ENCODE data around the gene NOD2. TPM values are rescaled to one million over a fixed set of nuclear protein-coding genes. Genes with fewer than 3 reads are reported as not detected.

The NOD2 gene
- total RNA-seq, 1 donor from 2014 or later: 2.9 TPM

DNA sequence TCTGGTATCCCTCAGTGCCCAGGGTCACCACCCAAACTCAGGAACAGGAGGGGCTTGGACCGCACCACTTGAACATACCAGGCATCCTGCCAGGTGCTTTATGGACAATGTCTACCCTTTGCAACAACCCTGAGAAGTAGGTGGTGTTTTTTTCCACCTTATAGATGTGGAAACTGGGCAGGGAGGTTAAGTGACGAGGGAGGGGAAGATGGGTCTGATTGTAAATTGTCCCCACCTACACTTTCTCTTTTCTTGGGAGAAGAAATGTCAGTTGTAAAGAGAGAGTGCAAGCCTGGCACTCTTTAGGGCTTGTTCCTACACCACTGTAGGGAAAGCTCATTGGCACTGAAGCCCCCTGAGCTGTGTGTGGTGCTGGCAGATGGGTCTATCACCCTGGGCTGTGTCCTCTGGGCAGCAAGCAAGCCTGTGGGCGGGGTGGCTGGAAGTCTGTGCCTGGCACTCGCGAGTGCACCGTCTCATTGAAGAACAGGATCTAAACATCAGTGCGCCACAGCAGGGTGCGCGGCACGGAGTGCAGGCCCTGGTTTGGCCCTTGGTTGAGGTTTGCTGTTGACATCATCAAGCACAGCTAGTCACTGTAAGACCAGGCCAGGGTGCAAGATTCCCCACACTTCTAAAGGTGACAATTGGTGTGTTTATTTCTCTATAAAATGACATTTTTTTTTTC, 15.1 kb downstream of the NOD2 start:
- TF ChIP-seq, protein P1, sequence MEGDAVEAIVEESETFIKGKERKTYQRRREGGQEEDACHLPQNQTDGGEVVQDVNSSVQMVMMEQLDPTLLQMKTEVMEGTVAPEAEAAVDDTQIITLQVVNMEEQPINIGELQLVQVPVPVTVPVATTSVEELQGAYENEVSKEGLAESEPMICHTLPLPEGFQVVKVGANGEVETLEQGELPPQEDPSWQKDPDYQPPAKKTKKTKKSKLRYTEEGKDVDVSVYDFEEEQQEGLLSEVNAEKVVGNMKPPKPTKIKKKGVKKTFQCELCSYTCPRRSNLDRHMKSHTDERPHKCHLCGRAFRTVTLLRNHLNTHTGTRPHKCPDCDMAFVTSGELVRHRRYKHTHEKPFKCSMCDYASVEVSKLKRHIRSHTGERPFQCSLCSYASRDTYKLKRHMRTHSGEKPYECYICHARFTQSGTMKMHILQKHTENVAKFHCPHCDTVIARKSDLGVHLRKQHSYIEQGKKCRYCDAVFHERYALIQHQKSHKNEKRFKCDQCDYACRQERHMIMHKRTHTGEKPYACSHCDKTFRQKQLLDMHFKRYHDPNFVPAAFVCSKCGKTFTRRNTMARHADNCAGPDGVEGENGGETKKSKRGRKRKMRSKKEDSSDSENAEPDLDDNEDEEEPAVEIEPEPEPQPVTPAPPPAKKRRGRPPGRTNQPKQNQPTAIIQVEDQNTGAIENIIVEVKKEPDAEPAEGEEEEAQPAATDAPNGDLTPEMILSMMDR (IDR thresholded peaks at IDR 0.05): no peak
- H3K36me3 Mint-ChIP-seq (ENCODE audit: low read depth): peaks cover 11% of the 10 kb centered on the region
- ChIA-PET CTCF (interaction anchor here (0.6 kb wide), 1 partner anchor 28 kb away, joined by 3 read pairs; the partner anchor contains the start of gene SNX20), POLR2A (interaction anchor here (1.2 kb wide), 1 partner anchor 33 kb away, joined by 3 read pairs; no protein-coding TSS in a partner anchor)
- H3K27ac Mint-ChIP-seq: no peak overlapping the region
- no peaks in the 10 kb centered on the region for H3K27me3 Mint-ChIP-seq
- peaks cover 20% of the 10 kb centered on the region for H3K9me3 Mint-ChIP-seq
- peaks cover 23% of the 10 kb centered on the region for H3K4me1 Mint-ChIP-seq
- intact Hi-C loops (cut with micrococcal nuclease): no loop called here
- H3K4me3 Mint-ChIP-seq: no peak overlapping the region
- ATAC-seq (ENCODE audit: low read depth): no peak
- no peak for DNase-seq

DNA sequence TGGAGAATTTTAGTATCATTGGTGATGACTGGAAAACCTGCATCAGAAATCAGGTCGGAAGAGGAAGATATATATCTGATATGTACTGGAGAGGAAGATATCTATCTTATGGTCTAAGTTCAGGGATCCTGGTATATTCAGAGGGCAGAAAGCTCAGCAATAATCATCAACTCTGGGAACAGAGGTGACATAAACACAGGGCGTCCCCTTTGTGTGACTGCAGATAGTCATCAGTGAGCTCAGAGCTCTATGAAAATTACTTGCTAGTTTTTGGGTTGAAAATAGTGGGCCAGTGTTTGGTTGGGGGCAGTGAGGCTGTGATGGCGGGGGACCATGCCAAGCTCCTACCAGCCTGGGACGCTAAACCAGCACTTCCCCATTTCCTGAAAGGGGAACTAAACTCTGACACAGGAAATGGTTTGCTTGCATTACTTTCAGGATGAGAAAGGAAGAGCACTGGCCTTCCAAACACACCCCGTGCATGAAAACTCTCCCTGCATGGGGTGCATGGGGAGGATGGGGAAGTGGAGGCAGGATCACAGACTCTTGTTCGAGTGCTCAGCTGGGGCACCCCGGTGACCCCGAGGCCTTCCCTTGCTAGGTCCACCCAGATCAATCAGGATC, 15.8 kb downstream of the NOD2 start:
- DNase-seq (no peak), ATAC-seq (ENCODE audit: low read depth) (peak; percentile 79)
- POLR2A ChIA-PET: interaction anchor here (1.2 kb wide), 1 partner anchor 32 kb away, joined by 3 read pairs; no protein-coding TSS in a partner anchor
- Mint-ChIP-seq H3K36me3 (ENCODE audit: low read depth) (peaks cover 8% of the 10 kb centered on the region), H3K9me3 (peaks cover 15% of the 10 kb centered on the region), H3K4me3 (peak overlapping the region; percentile 9), H3K27me3 (no peaks in the 10 kb centered on the region), H3K27ac (peak overlapping the region; percentile 10), H3K4me1 (peaks cover 23% of the 10 kb centered on the region)
- intact Hi-C loops (cut with micrococcal nuclease): no loop called here
- CTCF ChIA-PET: no interaction called here
- TF ChIP-seq, protein P1 (IDR thresholded peaks at IDR 0.05): no peak

DNA sequence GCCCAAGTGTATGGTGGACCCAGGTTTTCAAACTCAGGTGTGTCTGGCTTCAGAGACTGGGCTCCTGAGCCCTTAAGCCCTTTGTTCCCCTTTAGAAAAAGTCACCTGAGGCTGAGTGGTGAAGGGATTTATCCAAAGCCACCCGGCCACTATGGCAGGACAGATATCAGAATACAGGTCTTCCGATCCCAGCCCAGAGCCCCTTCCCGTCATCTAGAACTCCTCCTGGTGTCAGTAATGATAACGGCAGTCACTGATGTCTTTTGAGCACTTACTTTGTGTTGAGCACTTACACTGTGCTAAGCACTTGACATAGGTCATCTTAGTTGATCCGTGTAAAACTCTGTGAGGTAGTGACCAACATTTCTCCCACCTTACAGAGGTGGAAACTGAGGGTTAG, 16.6 kb downstream of the NOD2 start:
- DNase-seq (no peak), ATAC-seq (ENCODE audit: low read depth) (no peak)
- Mint-ChIP-seq H3K4me3 (no peak overlapping the region), H3K4me1 (peaks cover 23% of the 10 kb centered on the region), H3K36me3 (ENCODE audit: low read depth) (peaks cover 4% of the 10 kb centered on the region), H3K27ac (peak overlapping the region; percentile 25), H3K9me3 (peaks cover 10% of the 10 kb centered on the region), H3K27me3 (no peaks in the 10 kb centered on the region)
- intact Hi-C loops (cut with micrococcal nuclease): no loop called here
- ChIA-PET POLR2A (no interaction called here), CTCF (no interaction called here)
- TF ChIP-seq, protein P1 (IDR thresholded peaks at IDR 0.05): no peak

DNA sequence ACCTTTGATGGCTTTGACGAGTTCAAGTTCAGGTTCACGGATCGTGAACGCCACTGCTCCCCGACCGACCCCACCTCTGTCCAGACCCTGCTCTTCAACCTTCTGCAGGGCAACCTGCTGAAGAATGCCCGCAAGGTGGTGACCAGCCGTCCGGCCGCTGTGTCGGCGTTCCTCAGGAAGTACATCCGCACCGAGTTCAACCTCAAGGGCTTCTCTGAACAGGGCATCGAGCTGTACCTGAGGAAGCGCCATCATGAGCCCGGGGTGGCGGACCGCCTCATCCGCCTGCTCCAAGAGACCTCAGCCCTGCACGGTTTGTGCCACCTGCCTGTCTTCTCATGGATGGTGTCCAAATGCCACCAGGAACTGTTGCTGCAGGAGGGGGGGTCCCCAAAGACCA, 17.6 kb downstream of the NOD2 start:
- peaks cover 2% of the 10 kb centered on the region for H3K9me3 Mint-ChIP-seq
- H3K27ac Mint-ChIP-seq: no peak overlapping the region
- CTCF ChIA-PET: no interaction called here
- H3K4me1 Mint-ChIP-seq: peaks cover 23% of the 10 kb centered on the region
- POLR2A ChIA-PET: interaction anchor here (1.3 kb wide), 1 partner anchor 27 kb away, joined by 4 read pairs; no protein-coding TSS in a partner anchor
- ATAC-seq (ENCODE audit: low read depth) (no peak), DNase-seq (no peak)
- TF ChIP-seq, protein P1 (IDR thresholded peaks at IDR 0.05): no peak
- intact Hi-C loops (cut with micrococcal nuclease): no loop called here
- no peaks in the 10 kb centered on the region for H3K27me3 Mint-ChIP-seq
- no peaks in the 10 kb centered on the region for H3K36me3 Mint-ChIP-seq (ENCODE audit: low read depth)
- H3K4me3 Mint-ChIP-seq: no peak overlapping the region

DNA sequence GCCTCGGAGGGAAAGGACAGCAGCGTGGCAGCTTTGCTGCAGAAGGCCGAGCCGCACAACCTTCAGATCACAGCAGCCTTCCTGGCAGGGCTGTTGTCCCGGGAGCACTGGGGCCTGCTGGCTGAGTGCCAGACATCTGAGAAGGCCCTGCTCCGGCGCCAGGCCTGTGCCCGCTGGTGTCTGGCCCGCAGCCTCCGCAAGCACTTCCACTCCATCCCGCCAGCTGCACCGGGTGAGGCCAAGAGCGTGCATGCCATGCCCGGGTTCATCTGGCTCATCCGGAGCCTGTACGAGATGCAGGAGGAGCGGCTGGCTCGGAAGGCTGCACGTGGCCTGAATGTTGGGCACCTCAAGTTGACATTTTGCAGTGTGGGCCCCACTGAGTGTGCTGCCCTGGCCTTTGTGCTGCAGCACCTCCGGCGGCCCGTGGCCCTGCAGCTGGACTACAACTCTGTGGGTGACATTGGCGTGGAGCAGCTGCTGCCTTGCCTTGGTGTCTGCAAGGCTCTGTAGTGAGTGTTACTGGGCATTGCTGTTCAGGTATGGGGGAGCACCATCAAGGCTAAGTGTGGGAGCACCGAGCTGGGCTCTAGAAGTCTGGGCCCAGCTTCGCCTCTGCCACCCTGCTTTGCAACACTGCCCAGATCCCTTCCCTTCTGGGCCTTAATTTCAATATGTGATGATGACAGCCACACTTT, 18.6 kb downstream of the NOD2 start:
- CTCF ChIA-PET: no interaction called here
- H3K27ac Mint-ChIP-seq: no peak overlapping the region

More for the DNA sequence above, 18.6 kb downstream of the NOD2 start:
- no peak for DNase-seq
- Mint-ChIP-seq H3K27me3 (no peaks in the 10 kb centered on the region), H3K36me3 (ENCODE audit: low read depth) (no peaks in the 10 kb centered on the region), H3K4me1 (peaks cover 23% of the 10 kb centered on the region), H3K9me3 (no peaks in the 10 kb centered on the region), H3K4me3 (no peak overlapping the region)
- POLR2A ChIA-PET: no interaction called here
- intact Hi-C loops (cut with micrococcal nuclease): no loop called here
- TF ChIP-seq, protein P1 (IDR thresholded peaks at IDR 0.05): no peak
- no peak for ATAC-seq (ENCODE audit: low read depth)
